Kasumi-1 (cell line): ENCODE data around the gene LRRC8A.
"Not testable (repeated sequence)": the region's sequence is repeated elsewhere in the genome, so short reads cannot be mapped to it uniquely, and the experiment has no call there.

ENCODE experiments used
- DNase-seq, 2 experiments: peaks; one replicate each; lab custom pipeline; 2025; lab: John Stamatoyannopoulos, UW

Gene LRRC8A

GRCh38 chr9:128921881-128922763 is 40.2 kb downstream of the LRRC8A start:
- no peak for DNase-seq

GRCh38 chr9:128923493-128923883 is 41.6 kb downstream of the LRRC8A start:
- DNase-seq = no peak

GRCh38 chr9:128927731-128928411 is 45.9 kb downstream of the LRRC8A start:
- DNase-seq = peak in 1 of 2 experiments; percentile 16

GRCh38 chr9:128928624-128929023 is 46.7 kb downstream of the LRRC8A start:
- DNase-seq = no peak

GRCh38 chr9:128929560-128929959 is 47.6 kb downstream of the LRRC8A start:
- DNase-seq = no peak

GRCh38 chr9:128933731-128934130 is 51.8 kb downstream of the LRRC8A start:
- no peak for DNase-seq

- no peak for DNase-seq
Observed at GRCh38 chr9:128936171-128936865, 54.4 kb downstream of the LRRC8A start.

- DNase-seq = no peak
Observed at GRCh38 chr9:128937310-128938165, 55.6 kb downstream of the LRRC8A start.

GRCh38 chr9:128940271-128940921 is 58.5 kb downstream of the LRRC8A start:
- DNase-seq = no peak

- DNase-seq = no peak
Observed at GRCh38 chr9:128940946-128941755, 59.2 kb downstream of the LRRC8A start.

- no peak for DNase-seq
Observed at GRCh38 chr9:128943832-128944620, 62.1 kb downstream of the LRRC8A start.

- not testable (repeated sequence) for DNase-seq
Observed at GRCh38 chr9:128944966-128945365, 63.0 kb downstream of the LRRC8A start.

GRCh38 chr9:128945798-128946501 is 64.0 kb downstream of the LRRC8A start:
- no peak for DNase-seq

GRCh38 chr9:128946571-128947276 is 64.8 kb downstream of the LRRC8A start:
- no peak for DNase-seq

GRCh38 chr9:128947277-128947526 is 65.3 kb downstream of the LRRC8A start:
- DNase-seq = no peak

GRCh38 chr9:128947527-128948301 is 65.8 kb downstream of the LRRC8A start, which contains the start of the genes DOLK and NUP188:
Gene DOLK, minus strand, starts transcription at chr9:128947603. Its CDS starts 300 bp downstream, at chr9:128947303.
Gene NUP188, plus strand, starts transcription at chr9:128947699. Its CDS starts 21 bp downstream, at chr9:128947720.
- peak; percentile 74 to 79 for DNase-seq

GRCh38 chr9:128961403-128961802 is 79.5 kb downstream of the LRRC8A start:
- DNase-seq = not testable (repeated sequence)
